Esophagus squamous epithelium (tissue), 5 donors: ENCODE measurements around the gene SELENOM. TPM values are rescaled to one million over a fixed set of nuclear protein-coding genes. Genes with fewer than 3 reads are reported as not detected.

Experiments used
- DNase-seq: peaks from one replicate; lab custom pipeline; 2025; lab: John Stamatoyannopoulos, UW
- H3K27ac ChIP-seq, 4 donors: fragments of 200-600 bp; sonication (generic); one replicate each; pipeline ENCODE4 v1.5.1; 2016 to 2019; ENCODE audit warnings: mild to moderate bottlenecking in 1 of 4
- H3K27me3 ChIP-seq, 4 donors: fragments of 200-600 bp; sonication (generic); 1 replicate in 3 of 4; 2 replicates in 1 of 4; pipeline versions ENCODE4 v1.5.1 to v1.6.0; 2017 to 2021; ENCODE audit warnings: antibody characterized with exemption in 1 of 4
- H3K36me3 ChIP-seq, 3 donors: fragments of 200-600 bp; sonication (generic); one replicate each; pipeline ENCODE4 v1.5.1; 2016 to 2019
- H3K4me1 ChIP-seq, 3 donors: fragments of 200-600 bp; sonication (generic); one replicate each; pipeline ENCODE4 v1.5.1; 2017 to 2019
- H3K4me3 ChIP-seq, 4 donors: fragments of 200-600 bp; sonication (generic); 1 replicate in 3 of 4; 2 replicates in 1 of 4; pipeline ENCODE4 v1.5.1; 2016 to 2019; ENCODE audit warnings: mild to moderate bottlenecking in 2 of 4, moderate library complexity in 1 of 4
- H3K9me3 ChIP-seq, 3 donors: fragments of 200-600 bp; sonication (generic); one replicate each; pipeline ENCODE4 v1.5.1; 2016 to 2019
- CTCF ChIP-seq, 6 experiments: fragments of 450-650 bp in 4 of 6; fragments of 200-600 bp in 2 of 6; sonication (generic) in 2 of 6; IDR thresholded peaks; one replicate each; pipeline ENCODE4 v1.5.1; 2016 to 2019; ENCODE audit warnings: antibody characterized with exemption in 6 of 6, mild to moderate bottlenecking in 4 of 6, moderate library complexity in 4 of 6
- POLR2A ChIP-seq, 4 donors: fragments of 450-650 bp; IDR thresholded peaks; one replicate each; pipeline ENCODE4 v1.6.1; 2017; ENCODE audit warnings: antibody characterized with exemption in 4 of 4, mild to moderate bottlenecking in 4 of 4, moderate library complexity in 3 of 4
- WGBS, 2 donors: methylation state at CpG; one replicate each; pipeline ENCODE4 v1.1.5; 2018; 5-methylcytosine and 5-hydroxymethylcytosine counted together
- intact Hi-C: fragments of 100-400 bp; cut with DNase I; formaldehyde crosslinking; loops from one replicate; pipeline ENCODE4 v1.15.0; 2022
- total RNA-seq, 4 donors: library from RNA; depleted of rRNA; stranded (reverse); fragments of >200 nt; gene quantifications; one replicate each; pipeline ENCODE4 v1.1.0, GENCODE V29; 2016
- donor health status: DM: yes; HTN: yes; CAD: no.

SELENOM gene
- total RNA-seq, 4 donors from 2014 or later: 13.3 to 291 (median 67.6) TPM

GRCh38 chr22:31083377-31083768, 24.0 kb downstream of the SELENOM start:
- 33% methylated on average over 3 of the region's 3 CpGs; no CpG with 5 or more reads in 1 of the 2 donors for WGBS, 2 donors
- peaks cover 0 to 15% (median 7%) of the 10 kb centered on the region in 3 donors for H3K36me3 ChIP-seq
- H3K4me1 ChIP-seq: peaks cover 33 to 83% (median 46%) of the 10 kb centered on the region in 3 donors
- peak overlapping the region in 3 of 4 donors; percentile 64 to 87 (median 72) for H3K4me3 ChIP-seq
- no peaks in the 10 kb centered on the region for H3K27me3 ChIP-seq
- H3K27ac ChIP-seq: peak overlapping the region; percentile 85 to 98 (median 95)
- no peak for DNase-seq
- no peaks in the 10 kb centered on the region for H3K9me3 ChIP-seq
- intact Hi-C loops: loop anchor here (5.0 to 10.0 kb wide), 2 partner anchors 136 to 319 kb away; no protein-coding TSS in a partner anchor
- TF ChIP-seq POLR2A (IDR thresholded peaks at IDR 0.05) (no peak), CTCF (IDR thresholded peaks at IDR 0.05) (no peak)

DNA sequence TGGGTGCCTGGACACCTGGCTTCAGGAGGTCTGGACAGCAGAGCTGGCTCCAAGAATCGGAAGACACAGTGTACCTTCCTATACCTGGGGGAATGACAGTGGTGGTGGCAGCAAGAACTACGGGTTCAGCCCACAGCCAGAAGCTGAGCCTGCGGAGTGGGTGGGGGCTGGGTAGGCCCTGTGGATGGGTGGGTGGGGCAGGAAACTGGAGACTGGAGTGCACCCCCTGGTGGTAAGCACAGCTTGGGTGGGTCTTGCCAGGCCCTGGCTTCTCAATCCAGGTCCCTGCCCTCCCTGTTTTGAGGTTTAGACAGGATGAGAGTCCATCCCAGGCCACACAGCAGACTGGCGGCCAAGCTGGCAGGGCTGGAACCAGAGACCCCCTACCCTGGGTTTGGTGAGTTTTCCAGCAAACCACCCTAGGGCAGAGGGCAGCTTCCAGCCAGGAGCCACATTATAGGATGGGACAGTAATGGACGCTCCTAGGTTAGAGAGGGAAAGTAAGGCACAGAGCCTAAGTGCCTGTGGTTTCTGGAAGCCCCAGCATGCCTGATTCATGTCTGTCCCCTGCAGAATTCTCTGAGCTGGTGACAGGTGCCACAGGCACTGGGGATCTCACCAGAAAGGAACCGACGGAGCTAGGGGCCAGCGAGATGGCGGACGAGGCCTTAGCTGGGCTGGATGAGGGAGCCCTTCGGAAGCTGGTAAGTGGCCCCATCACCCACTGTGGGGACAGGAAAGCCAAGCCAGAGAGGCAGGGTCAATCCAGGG, 24.6 kb downstream of the SELENOM start:
- H3K27me3 ChIP-seq: no peaks in the 10 kb centered on the region
- intact Hi-C loops: loop anchor here (5.0 to 10.0 kb wide), 2 partner anchors 135 to 318 kb away; no protein-coding TSS in a partner anchor
- H3K4me1 ChIP-seq: peaks cover 33 to 83% (median 46%) of the 10 kb centered on the region in 3 donors
- WGBS, 2 donors: 80 to 84% methylated on average over 1 to 7 of the region's 11 CpGs
- peak overlapping the region; percentile 35 to 87 (median 68) for H3K4me3 ChIP-seq
- TF ChIP-seq CTCF (IDR thresholded peaks at IDR 0.05): peak in 5 of 6 experiments; percentile 32 to 59 (median 53)
- no peak for TF ChIP-seq POLR2A (IDR thresholded peaks at IDR 0.05)
- no peak for DNase-seq
- H3K9me3 ChIP-seq: no peaks in the 10 kb centered on the region
- H3K27ac ChIP-seq: peak overlapping the region; percentile 85 to 98 (median 95)
- peaks cover 0 to 9% (median 3%) of the 10 kb centered on the region in 3 donors for H3K36me3 ChIP-seq

GRCh38 chr22:31081963-31082605, 25.3 kb downstream of the SELENOM start:
- H3K36me3 ChIP-seq: peaks cover 0 to 2% (median 0%) of the 10 kb centered on the region in 3 donors
- H3K4me1 ChIP-seq: peaks cover 33 to 78% (median 46%) of the 10 kb centered on the region in 3 donors
- no peak for TF ChIP-seq POLR2A (IDR thresholded peaks at IDR 0.05)
- no peak for TF ChIP-seq CTCF (IDR thresholded peaks at IDR 0.05)
- no peak for DNase-seq
- no peaks in the 10 kb centered on the region for H3K9me3 ChIP-seq
- peak overlapping the region; percentile 35 to 87 (median 68) for H3K4me3 ChIP-seq
- intact Hi-C loops: loop anchor here (5.0 to 10.0 kb wide), 2 partner anchors 135 to 317 kb away; no protein-coding TSS in a partner anchor
- H3K27me3 ChIP-seq: no peaks in the 10 kb centered on the region
- 9 to 39% methylated on average over 6 of the region's 6 CpGs for WGBS, 2 donors
- peak overlapping the region; percentile 85 to 98 (median 95) for H3K27ac ChIP-seq

GRCh38 chr22:31080848-31081649, 26.3 kb downstream of the SELENOM start, which contains the start of gene SMTN:
TSS of gene SMTN (plus strand) at chr22:31081318. CDS start at chr22:31083259, 1,941 bp downstream.
- H3K4me3 ChIP-seq: peak within 1 kb of the TSS; percentile 35 to 87 (median 68)
- H3K9me3 ChIP-seq: no peaks in the 10 kb centered on the region
- no peaks in the 10 kb centered on the region for H3K27me3 ChIP-seq
- intact Hi-C loops: loop anchor here (5.0 to 10.0 kb wide), 2 partner anchors 134 to 316 kb away; no protein-coding TSS in a partner anchor
- TF ChIP-seq POLR2A (IDR thresholded peaks at IDR 0.05) (peak in 3 of 4 donors; percentile 96 to 98 (median 96)), CTCF (IDR thresholded peaks at IDR 0.05) (peak in 3 of 6 experiments; percentile 1 to 6 (median 3))
- DNase-seq: no peak
- H3K4me1 ChIP-seq: peaks cover 33 to 71% (median 38%) of the 10 kb centered on the region in 3 donors
- peak within 1 kb of the TSS; percentile 85 to 98 (median 95) for H3K27ac ChIP-seq
- H3K36me3 ChIP-seq: no peaks in the 10 kb centered on the region
- 0% methylated on average over 8 to 18 of the region's 63 CpGs for WGBS, 2 donors
